ENCODE results near the gene TP53TG5. TPM values are rescaled to one million over a fixed set of nuclear protein-coding genes. Genes with fewer than 3 reads are reported as not detected.

TP53TG5 gene
- total RNA-seq, 4 donors from 2014 or later = not detected

GRCh38 chr20:45407783-45408645 lies 29.9 kb upstream of the TP53TG5 start, which contains the start of gene DBNDD2:
TSS of gene DBNDD2 (plus strand) at chr20:45408289. CDS start at chr20:45408468, 179 bp downstream.
- no peak for DNase-seq (ENCODE audit: low spot score in 2 of 2)
- Histone ChIP-seq H3K4me3 (peak within 1 kb of the TSS; percentile 77 to 98 (median 94)), H3K4me1 (peaks cover 0 to 32% (median 12%) of the 10 kb centered on the region in 4 donors), H3K27ac (peak within 1 kb of the TSS; percentile 91 to 97 (median 94)), H3K36me3 (peaks cover 0 to 37% (median 0%) of the 10 kb centered on the region in 3 donors), H3K27me3 (no peaks in the 10 kb centered on the region), H3K9me3 (no peaks in the 10 kb centered on the region)
- 81% methylated on average over 21 of the region's 21 CpGs for WGBS, 2 donors
- TF ChIP-seq EP300 (IDR thresholded peaks at IDR 0.05) (no peak), POLR2A (IDR thresholded peaks at IDR 0.05) (no peak), CTCF (IDR thresholded peaks at IDR 0.05) (no peak)

GRCh38 chr20:45407067-45407745 lies 29.1 kb upstream of the TP53TG5 start:
- TF ChIP-seq EP300 (IDR thresholded peaks at IDR 0.05) (no peak), CTCF (IDR thresholded peaks at IDR 0.05) (no peak), POLR2A (IDR thresholded peaks at IDR 0.05) (peak in 1 of 2 donors; percentile 45)
- 12 to 18% methylated on average over 15 to 20 of the region's 30 CpGs for WGBS, 2 donors
- Histone ChIP-seq H3K9me3 (no peaks in the 10 kb centered on the region), H3K27me3 (no peaks in the 10 kb centered on the region), H3K4me3 (peak overlapping the region; percentile 77 to 98 (median 94)), H3K36me3 (peaks cover 0 to 35% (median 0%) of the 10 kb centered on the region in 3 donors), H3K4me1 (peaks cover 0 to 32% (median 12%) of the 10 kb centered on the region in 4 donors), H3K27ac (peak overlapping the region; percentile 91 to 97 (median 94))
- peak in 1 of 2 donors; percentile 26 for DNase-seq (ENCODE audit: low spot score in 2 of 2)

- H3K9me3 ChIP-seq = no peaks in the 10 kb centered on the region
- H3K4me1 ChIP-seq = peaks cover 0 to 32% (median 12%) of the 10 kb centered on the region in 4 donors
- H3K36me3 ChIP-seq = peaks cover 0 to 29% (median 0%) of the 10 kb centered on the region in 3 donors
- H3K27me3 ChIP-seq = no peaks in the 10 kb centered on the region
- WGBS, 2 donors = 0% methylated on average over 38 to 73 of the region's 87 CpGs
- peak overlapping the region; percentile 77 to 98 (median 94) for H3K4me3 ChIP-seq
- DNase-seq (ENCODE audit: low spot score in 2 of 2) = peak; percentile 41 to 54
- H3K27ac ChIP-seq = peak overlapping the region; percentile 91 to 97 (median 94)
- TF ChIP-seq EP300 (IDR thresholded peaks at IDR 0.05) (peak in 1 of 2 donors; percentile 21), POLR2A (IDR thresholded peaks at IDR 0.05) (peak in 1 of 2 donors; percentile 36), CTCF (IDR thresholded peaks at IDR 0.05) (peak in 1 of 5 experiments; percentile 28)
These were observed 28.3 kb upstream of the TP53TG5 start for GRCh38 chr20:45406260-45407066.

- DNase-seq (ENCODE audit: low spot score in 2 of 2) = no peak
- Histone ChIP-seq H3K4me3 (peak overlapping the region; percentile 77 to 98 (median 94)), H3K4me1 (peaks cover 0 to 32% (median 12%) of the 10 kb centered on the region in 4 donors), H3K27ac (peak overlapping the region; percentile 91 to 97 (median 94)), H3K36me3 (peaks cover 0 to 21% (median 0%) of the 10 kb centered on the region in 3 donors), H3K9me3 (peaks cover 0 to 3% (median 0%) of the 10 kb centered on the region in 4 donors), H3K27me3 (no peaks in the 10 kb centered on the region)
- 2% methylated on average over 10 to 29 of the region's 49 CpGs for WGBS, 2 donors
- TF ChIP-seq POLR2A (IDR thresholded peaks at IDR 0.05) = no peak
- TF ChIP-seq EP300 (IDR thresholded peaks at IDR 0.05) = no peak
- TF ChIP-seq CTCF (IDR thresholded peaks at IDR 0.05) = no peak
These were observed 27.6 kb upstream of the TP53TG5 start for GRCh38 chr20:45405571-45406259.

Measured in tibial nerve (tissue), 4 donors.